GM12801 (cell line): ENCODE data around the gene CNPY1.

Experiments used
- CTCF ChIP-seq: IDR thresholded peaks from one replicate; pipeline ENCODE4 v1.5.1; 2011; ENCODE audit warnings: control low read depth; ENCODE audit not compliant: insufficient read length; ENCODE audit errors: extremely low read depth

CNPY1 gene

GRCh38 chr7:155454183-155455112 lies 91.9 kb downstream of the CNPY1 start:
- no peak for TF ChIP-seq CTCF

- no peak for TF ChIP-seq CTCF
Observed at GRCh38 chr7:155453296-155454182, 92.8 kb downstream of the CNPY1 start.

- TF ChIP-seq CTCF: no peak
Observed at GRCh38 chr7:155452505-155453295, 93.7 kb downstream of the CNPY1 start.

- TF ChIP-seq CTCF: no peak
Observed at GRCh38 chr7:155451840-155452239, 94.5 kb downstream of the CNPY1 start.
